Lower leg skin (tissue), 4 donors: ENCODE data around the gene BEST4. TPM values are rescaled to one million over a fixed set of nuclear protein-coding genes. Genes with fewer than 3 reads are reported as not detected.

Source experiments
- DNase-seq, 2 donors: peaks; one replicate each; pipeline ENCODE4 v3.0.0-alpha.2; 2019; ENCODE audit warnings: low spot score in 2 of 2
- H3K4me3 ChIP-seq: fragments of 200-600 bp; sonication (generic); 2 replicates; pipeline ENCODE4 v1.5.1; 2017; ENCODE audit warnings: mild to moderate bottlenecking, low read depth; ENCODE audit not compliant: poor library complexity, severe bottlenecking
- CTCF ChIP-seq, 3 donors: fragments of 450-650 bp; IDR thresholded peaks; one replicate each; pipeline ENCODE4 v1.5.1; 2016; ENCODE audit warnings: antibody characterized with exemption in 3 of 3, mild to moderate bottlenecking in 3 of 3, moderate library complexity in 2 of 3
- POLR2A ChIP-seq, 2 donors: fragments of 450-650 bp; IDR thresholded peaks; one replicate each; pipeline ENCODE4 v1.6.1; 2016 to 2017; ENCODE audit warnings: antibody characterized with exemption in 2 of 2, mild to moderate bottlenecking in 1 of 2, moderate library complexity in 1 of 2
- WGBS, 2 donors: methylation state at CpG; one replicate each; pipeline ENCODE4 v1.1.5; 2018; 5-methylcytosine and 5-hydroxymethylcytosine counted together
- intact Hi-C: fragments of 100-400 bp; cut with DNase I; formaldehyde crosslinking; loops from one replicate; pipeline ENCODE4 v1.15.0; 2023; ENCODE audit warnings: low total_unique reads
- total RNA-seq, 4 donors: library from RNA; depleted of rRNA; stranded (reverse); fragments of >200 nt; gene quantifications; one replicate each; pipeline ENCODE4 v1.1.0, GENCODE V29; 2016

BEST4 gene
- total RNA-seq, 4 donors from 2014 or later, result 0.23 TPM; not detected in 3

- H3K4me3 ChIP-seq, result no peak overlapping the region
- TF ChIP-seq CTCF (IDR thresholded peaks at IDR 0.05), result no peak
- no peak for TF ChIP-seq POLR2A (IDR thresholded peaks at IDR 0.05)
- 39 to 43% methylated on average over 11 of the region's 11 CpGs for WGBS, 2 donors
- no peak for DNase-seq
- intact Hi-C loops, result no loop called here
Observed at GRCh38 chr1:44785501-44786137, 2.4 kb downstream of the BEST4 start.

- no peak for TF ChIP-seq POLR2A (IDR thresholded peaks at IDR 0.05)
- TF ChIP-seq CTCF (IDR thresholded peaks at IDR 0.05), result no peak
- intact Hi-C loops, result no loop called here
- 83 to 90% methylated on average over 6 of the region's 6 CpGs for WGBS, 2 donors
- no peak for DNase-seq
- no peak overlapping the region for H3K4me3 ChIP-seq
Observed at GRCh38 chr1:44785029-44785380, 3.0 kb downstream of the BEST4 start.

GRCh38 chr1:44784094-44785028 is 3.6 kb downstream of the BEST4 start:
- 20 to 24% methylated on average over 28 to 31 of the region's 71 CpGs for WGBS, 2 donors
- H3K4me3 ChIP-seq, result no peak overlapping the region
- intact Hi-C loops, result no loop called here
- TF ChIP-seq POLR2A (IDR thresholded peaks at IDR 0.05) (no peak), CTCF (IDR thresholded peaks at IDR 0.05) (no peak)
- no peak for DNase-seq

GRCh38 chr1:44783697-44784093 is 4.3 kb downstream of the BEST4 start:
- WGBS, 2 donors, result 31 to 37% methylated on average over 8 of the region's 8 CpGs
- intact Hi-C loops, result no loop called here
- DNase-seq, result no peak
- no peak overlapping the region for H3K4me3 ChIP-seq
- no peak for TF ChIP-seq CTCF (IDR thresholded peaks at IDR 0.05)
- no peak for TF ChIP-seq POLR2A (IDR thresholded peaks at IDR 0.05)

GRCh38 chr1:44780583-44781121 is 7.3 kb downstream of the BEST4 start:
- TF ChIP-seq POLR2A (IDR thresholded peaks at IDR 0.05), result no peak
- TF ChIP-seq CTCF (IDR thresholded peaks at IDR 0.05), result no peak
- WGBS, 2 donors, result 91 to 94% methylated on average over 14 of the region's 14 CpGs
- H3K4me3 ChIP-seq, result no peak overlapping the region
- intact Hi-C loops, result no loop called here
- DNase-seq, result no peak
